NCI-H748 treated with DMSO at 0.1 percent for 48 hours (cell line): ENCODE results near the gene BAIAP2.

ENCODE experiments used
- DNase-seq: peaks from one replicate; lab custom pipeline; 2025; lab: John Stamatoyannopoulos, UW

BAIAP2 gene

DNA sequence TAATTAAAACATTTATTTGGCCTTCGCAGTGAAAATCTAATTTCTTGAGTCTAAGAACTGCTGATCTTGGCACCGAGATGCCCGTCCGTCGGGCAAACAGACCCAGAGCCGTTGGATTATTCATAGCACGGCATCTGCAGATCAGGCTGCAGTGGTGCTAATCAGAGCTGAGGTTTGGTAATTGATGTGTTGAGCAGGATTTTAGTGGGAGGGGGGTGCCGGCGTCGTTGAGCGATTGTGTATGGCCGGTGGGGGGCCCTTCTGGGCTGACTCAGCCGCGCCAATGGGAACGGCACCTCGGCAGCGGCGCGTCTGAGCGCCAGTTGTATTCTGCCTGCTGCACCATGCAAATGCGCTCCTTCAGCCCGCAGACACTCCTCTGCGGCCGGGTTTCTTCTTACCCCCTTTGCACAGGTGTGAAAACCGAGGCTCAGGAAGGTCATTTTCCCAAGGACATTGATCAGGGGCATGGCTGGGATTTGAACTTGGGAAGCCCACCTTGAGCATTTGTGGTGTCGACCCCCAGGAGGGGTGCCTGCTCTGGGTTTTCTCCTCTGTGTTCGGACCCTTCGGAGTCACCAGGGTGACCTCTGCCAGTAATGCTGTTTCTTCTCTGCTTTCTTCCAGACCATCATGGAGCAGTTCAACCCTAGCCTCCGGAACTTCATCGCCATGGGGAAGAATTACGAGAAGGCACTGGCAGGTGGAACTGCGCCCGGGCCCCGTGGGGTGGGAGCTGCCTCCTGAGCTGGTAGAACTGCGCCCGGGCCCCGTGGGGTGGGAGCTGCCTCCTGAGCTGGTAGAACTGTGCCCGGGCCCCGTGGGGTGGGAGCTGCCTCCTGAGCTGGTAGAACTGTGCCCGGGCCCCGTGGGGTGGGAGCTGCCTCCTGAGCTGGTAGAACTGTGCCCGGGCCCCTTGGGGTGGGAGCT, 18.4 kb downstream of the BAIAP2 start:
- no peak for DNase-seq

DNA sequence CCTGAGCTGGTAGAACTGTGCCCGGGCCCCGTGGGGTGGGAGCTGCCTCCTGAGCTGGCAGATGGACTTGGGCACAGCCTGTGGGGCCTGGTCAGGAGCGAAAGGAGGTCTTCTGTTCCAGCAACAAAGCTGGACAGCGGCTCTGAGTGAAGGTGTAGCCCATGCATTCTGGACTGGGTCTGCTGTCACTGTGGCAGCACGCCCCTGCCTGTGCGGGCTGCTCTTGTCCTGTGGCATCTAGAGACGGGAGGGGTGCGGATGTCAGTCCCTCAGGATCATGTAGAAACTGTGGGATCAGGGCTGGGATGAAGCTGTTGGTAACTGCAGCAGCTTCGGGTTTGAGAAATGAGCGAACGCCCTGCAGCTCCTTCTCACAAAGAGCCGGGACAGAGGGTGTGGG, 19.4 kb downstream of the BAIAP2 start:
- DNase-seq, result no peak

DNA sequence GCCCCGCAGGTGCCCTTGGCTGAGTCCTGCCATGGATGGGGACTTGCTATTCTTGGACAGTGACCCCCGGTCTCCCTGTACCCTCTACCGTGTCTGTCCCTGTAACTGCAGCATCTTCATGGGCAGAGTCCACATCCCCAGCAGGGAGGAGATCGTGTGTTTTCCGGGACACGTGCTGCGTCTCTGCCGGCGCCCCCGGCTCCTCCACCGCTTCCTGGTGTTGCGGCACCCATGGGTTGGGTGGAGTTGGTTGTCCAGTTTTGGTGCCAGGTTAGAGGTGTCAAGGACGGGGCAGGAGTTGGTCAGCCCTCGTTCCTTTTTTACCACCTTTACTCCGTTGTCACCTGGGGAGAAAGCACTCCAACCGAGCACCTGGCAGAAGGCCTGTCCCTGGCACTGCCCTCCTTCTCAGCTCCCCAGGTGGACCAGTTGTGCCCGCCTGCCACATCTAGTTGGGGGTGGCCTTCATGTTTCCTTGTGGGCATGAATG, 20.0 kb downstream of the BAIAP2 start:
- no peak for DNase-seq

DNA sequence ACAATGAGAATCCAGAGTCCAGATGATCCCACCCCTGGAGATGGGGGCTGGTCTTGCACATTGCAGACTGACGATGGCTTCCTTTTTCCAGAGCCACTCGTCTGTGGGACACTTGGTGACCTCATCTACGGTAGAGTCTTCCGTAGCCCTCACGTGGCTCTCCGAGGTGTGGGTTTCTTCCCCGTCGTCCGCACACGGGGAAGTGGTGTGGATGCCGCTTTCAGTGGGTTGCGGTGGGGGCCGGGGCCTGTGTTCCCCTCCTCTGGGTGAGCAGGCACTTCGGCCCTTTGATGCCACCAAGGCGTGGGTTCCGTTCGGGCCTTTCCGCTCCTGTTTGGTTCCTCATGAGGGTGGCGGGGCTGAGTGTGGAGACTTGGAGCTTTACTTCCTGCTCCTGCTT, 21.4 kb downstream of the BAIAP2 start:
- DNase-seq, result no peak

DNA sequence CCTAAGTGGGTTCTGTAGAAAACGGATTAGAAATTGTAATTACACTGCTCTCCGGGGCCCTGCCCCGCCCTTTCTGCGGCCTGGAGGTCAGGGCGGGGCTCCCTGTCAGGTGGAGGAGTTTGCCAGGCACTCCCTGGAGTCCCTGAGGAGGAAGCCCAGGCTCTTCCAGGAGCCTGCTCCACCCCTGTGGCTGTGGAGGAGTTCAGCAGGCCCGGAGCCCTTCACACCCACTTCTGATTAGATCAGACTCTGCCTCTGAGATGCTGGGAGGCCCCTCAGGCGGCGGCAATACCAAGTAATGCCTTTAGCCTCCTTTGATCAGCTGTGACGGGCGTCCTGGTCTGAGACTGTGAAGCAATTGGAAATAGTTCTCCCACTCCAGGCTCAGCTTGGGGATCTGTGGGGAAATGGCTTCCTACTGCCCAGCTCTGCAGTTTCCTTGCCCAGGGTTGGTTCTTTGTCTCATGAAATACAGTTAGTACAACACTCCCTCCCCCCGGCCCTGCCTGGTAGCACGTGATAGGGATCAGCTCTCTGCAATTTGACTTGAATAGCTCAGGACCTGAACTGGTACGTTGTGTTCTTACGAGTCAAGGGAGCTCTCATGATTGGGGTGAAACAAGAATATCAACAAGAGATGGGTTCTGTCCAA, 22.3 kb downstream of the BAIAP2 start:
- DNase-seq, result no peak

DNA sequence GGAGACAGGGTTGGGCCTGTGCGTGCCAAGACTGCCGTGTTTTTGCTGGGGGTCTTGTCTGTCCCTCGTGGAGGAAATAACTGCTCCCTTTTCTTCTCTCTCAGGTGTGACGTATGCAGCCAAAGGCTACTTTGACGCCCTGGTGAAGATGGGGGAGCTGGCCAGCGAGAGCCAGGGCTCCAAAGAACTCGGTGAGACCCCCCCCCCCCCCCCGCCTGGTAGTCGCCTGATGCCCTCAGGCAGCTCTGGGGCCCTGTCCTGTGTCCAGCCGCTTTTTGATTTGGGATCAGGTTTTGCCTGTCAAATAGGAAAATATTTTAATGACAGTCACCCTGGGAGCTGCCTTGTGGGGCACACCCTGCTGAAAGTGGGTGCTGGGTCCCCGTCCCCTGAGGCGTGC, 22.8 kb downstream of the BAIAP2 start:
- DNase-seq, result no peak

DNA sequence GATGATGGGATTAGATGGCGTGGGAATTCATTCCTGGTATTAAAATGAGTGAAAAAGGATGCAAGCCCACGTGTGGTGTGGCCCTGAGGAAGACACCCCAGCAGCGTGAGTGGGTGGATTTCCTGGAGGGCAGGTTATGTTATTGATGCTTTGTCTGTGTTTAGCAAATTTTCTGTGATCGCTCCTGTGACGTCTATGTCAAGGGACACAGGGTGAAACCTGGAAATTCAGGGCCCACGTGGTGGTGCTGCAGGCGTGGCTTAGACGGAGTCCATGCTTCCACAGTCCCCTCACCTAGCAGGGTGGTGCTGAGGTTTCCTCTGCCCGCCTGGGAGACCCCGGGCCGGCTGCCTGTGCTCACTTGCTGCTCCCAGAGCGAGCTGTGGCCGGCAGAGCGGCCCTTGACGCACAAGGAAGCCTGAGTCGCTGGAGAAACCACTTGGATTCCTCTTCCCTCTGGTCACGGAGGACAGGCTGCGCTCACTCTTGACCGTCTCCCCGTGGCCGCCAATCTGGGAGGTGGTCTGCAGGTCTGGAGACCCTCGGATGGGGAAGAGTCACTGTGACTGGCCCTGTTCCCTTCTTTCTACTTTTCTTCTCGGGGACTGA, 23.4 kb downstream of the BAIAP2 start:
- DNase-seq, result no peak

DNA sequence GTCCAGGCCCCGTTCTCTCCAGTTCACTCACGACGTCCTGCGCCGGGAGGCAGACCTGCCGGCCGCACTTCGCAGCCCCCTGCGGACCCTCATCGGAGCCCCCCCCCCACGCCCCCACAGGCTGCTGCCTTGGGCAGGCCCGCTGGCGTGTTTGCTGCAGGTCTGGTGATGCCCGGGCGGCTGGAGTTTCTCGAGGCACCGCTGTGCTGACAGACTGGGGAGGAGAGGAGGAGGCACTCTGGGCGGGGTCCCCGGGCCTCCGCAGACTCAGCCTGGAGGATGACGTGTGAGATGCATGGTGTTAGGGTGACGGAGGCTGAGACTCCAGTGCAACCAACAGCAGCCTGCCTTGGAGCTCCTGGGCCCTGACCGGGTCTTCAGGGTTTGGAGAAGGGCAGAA, 24.1 kb downstream of the BAIAP2 start:
- no peak for DNase-seq

DNA sequence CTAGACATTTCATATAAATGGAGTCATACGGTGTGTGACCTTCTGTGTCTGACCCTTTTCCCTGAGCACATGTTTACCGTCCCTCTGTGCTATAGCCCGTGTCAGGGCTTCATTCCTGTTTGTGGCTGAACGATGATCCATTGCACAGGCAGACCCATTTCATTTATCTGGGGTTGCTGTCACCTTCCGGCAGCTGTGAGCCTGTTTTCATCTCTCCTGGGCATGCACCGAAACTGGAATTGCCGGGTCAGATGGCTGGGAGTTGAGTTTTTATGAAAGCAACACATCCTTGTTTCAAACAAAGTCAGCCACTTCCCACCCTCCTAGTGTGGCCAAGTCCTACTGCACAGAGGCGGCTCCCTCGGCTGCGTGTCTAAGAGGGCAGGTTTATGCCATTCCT, 25.5 kb downstream of the BAIAP2 start:
- no peak for DNase-seq

DNA sequence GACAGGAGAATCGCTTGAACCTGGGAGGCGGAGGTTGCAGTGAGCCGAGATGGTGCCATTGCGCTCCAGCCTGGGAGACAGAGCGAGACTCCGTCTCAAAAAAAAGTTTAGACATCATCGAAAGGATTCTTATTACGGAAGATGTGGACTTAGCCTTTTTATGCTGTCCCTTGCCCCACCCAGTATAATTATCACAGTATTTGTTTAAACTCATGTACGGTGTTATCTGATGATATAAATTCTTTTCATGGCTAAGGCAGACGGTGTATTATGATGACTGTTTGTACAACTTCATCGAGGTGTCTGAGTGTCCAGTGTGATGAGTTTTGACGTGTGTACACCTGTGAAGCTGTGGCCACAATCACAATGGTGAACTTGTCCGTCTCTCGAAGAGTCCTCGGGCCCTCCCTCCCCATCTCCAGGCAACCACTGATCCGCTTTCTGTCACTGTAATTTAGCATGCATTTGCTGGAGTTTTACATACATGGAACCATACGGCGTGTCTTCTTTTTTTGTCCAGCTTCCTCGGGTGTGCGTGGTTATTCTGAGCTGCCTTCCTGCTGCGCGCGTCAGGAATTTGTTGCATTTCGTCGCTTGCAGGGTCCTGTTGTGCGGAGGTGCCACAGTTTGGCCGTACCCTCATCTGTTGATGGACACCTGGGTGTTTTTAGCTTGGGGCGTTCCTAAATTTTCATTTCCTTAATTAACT, 26.2 kb downstream of the BAIAP2 start:
- DNase-seq, result no peak

DNA sequence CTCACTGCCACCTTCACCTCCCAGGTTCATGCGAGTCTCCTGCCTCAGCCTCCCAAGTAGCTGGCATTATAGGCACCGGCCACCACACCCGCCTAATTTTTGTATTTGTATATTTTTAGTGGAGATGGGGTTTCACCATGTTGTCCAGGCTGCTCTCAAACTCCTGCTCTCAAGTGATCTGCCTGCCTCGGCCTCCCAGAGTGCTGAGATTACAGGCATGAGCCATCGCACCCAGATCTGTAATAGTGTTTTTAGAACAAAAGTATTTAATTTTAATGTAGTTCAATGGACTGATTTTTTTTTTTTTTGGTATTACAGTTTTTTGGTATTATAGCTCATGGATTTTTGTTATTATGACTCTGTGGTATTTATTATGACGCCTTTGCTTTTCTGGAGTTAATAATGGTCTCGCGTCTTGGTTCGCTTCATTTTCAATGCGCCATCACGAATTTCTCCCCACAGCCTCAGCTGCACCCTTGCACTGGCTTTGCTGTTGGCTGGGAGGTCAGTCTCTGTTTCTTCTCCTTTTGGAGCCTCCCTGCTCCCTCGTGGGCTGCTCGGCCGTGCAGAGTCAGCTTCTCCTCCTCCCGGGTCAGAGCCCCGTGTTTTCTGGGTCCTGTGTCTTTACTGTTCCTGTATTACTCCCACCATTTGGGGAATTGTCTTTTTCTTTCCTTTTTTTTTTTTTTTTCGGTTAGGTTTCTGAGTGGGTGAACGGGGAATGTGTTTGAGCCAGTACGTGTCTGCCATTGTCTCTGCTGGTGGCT, 27.2 kb downstream of the BAIAP2 start:
- DNase-seq, result no peak

DNA sequence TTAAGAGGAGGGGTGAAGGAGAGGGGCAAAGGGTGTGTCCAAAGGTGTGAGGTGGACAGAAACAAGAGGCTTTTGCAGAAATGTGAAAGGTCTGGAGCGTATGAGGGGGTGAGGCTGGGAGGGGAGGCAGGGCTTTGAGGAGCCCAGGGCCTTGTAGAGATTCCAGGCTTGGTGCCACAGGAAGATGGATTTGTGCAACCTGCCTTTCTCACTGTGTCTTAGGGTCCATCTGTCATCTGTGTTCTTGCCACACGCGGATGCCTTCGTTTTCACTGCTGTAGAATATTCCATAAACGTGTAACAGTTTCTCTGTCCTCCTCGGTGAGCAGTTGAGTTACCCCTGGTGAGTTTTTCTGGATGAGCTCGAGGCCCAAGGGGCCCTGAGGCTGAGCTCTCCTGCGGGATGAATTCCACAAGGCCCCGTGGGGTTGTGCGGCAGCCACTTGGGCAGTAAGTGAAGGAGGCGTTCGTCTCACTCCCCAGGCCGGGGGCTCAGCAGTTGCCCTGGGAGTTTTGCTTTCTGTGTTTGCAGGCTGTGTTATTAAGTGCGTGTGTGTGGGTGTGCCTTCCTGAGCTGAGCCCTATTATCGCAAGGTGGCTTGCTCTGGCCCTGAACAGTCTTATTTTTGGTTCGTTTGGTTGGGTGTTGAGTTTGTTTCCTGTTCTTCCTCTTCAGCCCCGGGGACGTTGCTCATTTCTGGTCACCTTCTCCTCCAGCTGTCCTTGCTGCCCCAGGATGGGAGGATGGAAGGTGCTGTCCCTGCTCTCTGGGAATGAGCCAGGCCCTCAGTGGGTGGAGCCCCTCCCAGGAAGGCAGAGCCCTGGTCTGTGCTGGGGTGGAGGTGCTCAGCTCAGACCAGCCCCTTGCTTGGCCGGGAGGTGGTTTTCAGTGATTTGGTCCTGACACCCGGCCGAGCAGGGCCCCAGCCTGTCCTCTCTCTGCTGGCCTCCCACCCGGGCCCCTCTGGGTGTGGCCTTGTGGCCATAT, 28.4 kb downstream of the BAIAP2 start:
- no peak for DNase-seq

DNA sequence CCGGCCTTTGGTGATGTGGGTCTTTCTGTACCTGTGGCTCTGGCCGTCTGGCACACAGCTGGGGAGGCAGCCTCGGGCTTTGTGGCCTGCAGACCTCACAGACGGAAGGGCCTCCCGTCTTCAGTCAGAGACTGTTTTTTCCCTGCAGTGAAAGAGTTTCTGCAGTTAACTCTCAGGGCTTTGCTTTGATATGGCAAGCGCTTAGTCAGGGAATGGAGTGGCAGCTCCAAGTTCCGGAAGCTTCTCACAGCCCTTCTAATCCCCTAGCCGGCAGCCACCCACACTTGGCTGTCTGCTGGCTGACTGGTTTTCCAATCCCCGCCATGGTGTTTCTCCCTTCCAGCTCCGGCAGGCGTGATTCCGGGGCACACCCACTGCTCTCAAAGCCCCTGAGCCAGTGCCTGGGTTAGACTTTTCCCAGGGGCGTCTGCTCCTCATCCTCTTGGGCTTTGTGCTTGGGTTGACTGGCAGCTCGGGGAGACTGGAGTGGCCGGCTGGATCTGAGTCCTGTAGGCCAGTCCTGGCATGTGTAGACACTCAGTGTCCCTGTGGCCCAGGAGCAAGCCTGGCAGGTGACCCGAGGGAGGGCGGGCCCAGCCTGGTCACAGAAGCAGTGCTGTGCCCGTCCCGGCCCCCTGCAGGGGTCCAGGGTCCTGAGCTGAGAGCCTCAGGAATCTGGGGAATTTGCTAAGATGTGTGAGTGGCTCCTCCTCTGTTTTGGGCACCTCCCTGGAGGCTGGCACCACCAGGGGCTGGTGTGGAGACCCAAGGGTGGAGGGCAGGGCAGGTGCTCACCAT, 29.9 kb downstream of the BAIAP2 start:
- no peak for DNase-seq

DNA sequence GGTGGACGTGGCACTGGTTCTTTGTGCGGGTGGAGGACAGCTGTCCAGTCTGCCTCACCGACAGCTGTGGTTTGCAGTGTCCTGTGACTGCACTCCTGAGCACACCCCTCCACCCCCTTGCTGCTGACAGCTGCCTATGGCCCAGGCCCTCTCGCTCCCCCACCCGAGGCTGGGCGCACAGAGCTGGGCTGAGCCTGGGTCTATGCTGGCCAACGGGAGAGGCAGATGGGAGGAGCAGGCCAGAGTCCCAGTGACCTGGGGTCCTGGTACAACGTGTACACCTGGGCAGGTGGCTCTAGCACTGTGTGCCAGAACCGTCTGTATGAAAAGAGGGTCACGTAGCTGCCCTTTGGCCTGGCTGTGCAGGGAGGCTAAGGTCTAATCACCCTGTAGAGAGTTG, 30.5 kb downstream of the BAIAP2 start:
- no peak for DNase-seq

DNA sequence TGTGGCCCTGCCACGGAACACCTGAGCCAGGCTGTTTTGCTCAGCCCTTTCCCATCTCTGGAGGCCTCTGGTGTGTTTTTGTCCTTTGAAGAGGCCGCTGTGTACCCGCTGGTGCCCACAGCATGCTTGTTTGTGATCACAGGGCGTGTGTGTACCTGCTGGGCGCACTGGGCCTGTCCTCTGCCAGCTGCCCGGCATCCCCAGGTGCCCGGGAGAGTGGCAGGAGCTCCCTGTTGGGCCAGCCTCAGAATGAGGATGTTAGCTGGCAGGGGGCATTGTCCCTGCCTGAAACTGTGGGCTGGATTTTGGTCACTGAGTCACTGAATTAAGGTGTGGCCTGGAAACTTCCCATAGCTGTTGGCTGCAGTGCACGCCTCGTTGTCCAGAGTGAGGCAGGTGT, 31.1 kb downstream of the BAIAP2 start:
- DNase-seq, result no peak

DNA sequence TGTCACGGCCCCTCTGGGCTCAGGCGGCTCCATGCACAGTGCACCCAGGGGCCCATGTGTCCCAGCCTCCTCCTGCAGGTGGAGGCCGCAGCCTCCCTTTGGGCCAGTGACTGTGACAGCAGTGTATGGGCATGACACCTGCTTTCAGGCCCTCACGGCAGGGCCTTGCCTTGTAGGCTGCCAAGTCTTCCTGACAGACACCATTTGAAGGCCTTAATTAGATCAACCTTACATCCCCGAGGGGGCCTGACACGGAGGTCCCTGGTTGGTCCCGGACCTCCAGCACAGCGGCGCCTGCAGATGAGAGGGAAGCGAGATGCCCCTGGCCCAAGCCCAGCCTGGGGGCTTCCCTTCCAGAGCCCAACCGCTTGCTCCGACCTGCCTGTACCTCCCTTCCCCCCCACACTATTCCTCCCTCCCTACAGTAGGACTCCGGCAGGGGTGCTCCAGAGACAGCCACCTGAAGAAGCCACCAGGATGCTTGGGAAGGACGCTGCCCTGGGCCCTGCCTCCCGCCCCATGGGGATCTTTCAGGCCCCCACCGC, 31.9 kb downstream of the BAIAP2 start:
- no peak for DNase-seq

DNA sequence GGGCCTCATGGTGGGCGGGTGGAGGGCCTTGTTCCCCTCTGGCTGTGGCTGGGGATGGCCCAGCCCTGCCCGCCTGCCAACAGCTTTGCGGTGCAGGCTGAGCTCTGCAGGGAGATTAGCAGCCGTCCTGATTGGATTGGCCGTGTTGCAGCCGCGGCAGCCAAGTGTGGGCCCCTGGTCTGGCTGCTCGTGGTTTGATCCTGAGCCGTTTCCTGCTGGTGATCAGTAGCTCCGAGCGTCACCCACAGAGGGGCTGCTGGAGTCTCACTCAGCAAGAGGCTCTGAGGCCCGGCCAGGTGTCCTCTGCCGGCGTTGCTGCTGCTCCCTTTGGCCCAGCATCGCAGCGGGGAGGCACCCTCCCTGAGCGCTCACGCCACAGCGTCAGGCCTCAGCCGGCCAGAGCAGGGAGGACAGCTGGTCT, 32.5 kb downstream of the BAIAP2 start:
- DNase-seq, result no peak

DNA sequence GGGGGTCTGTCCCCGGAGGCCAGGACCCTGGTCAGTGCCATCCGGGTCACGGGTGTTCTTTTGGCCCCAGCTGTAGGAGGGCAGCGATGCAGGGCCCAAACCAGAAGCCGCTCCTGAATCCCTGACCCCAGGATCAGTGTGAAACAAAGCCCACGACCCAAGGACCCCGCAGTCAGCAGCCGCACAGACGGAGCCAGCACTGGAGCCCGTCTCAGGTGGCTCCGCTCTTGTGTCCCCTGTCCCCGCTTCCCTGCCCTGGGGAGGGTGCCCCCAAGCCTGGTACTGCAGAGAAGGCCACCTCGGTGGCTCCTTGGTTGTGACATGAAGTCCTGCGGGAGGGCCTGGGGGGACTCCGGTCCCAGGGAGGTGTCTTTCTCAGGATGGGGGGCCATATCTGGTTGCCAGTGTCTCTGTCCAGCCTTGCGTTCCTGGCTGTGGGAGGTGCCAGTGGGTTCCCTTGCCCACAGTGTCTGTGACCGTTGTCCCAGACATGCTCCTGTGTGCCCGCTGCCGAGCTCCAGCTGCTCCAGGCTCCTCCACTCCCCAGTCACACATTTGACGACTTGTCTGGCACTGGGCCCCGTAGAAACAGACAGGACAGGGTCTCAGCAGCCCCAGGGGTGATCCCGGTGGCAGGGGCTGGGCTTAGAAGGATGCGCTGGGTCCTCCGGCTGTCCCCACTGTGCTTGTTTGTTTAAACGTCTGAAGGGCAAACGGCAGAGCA, 33.6 kb downstream of the BAIAP2 start:
- no peak for DNase-seq
